Glutamatergic neuron (in vitro differentiated cells): ENCODE measurements around the gene HPRT1. TPM values are rescaled to one million over a fixed set of nuclear protein-coding genes. Genes with fewer than 3 reads are reported as not detected.

Experiments used
- DNase-seq: peaks from one replicate; pipeline ENCODE4 v3.0.0; 2022
- H3K27ac Mint-ChIP-seq: one replicate; pipeline ENCODE4 v1.8.0; 2020; ENCODE audit warnings: mild to moderate bottlenecking, mixed read lengths, inconsistent platforms; ENCODE audit not compliant: unreplicated experiment
- H3K27me3 Mint-ChIP-seq: one replicate; pipeline ENCODE4 v1.8.0; 2020; ENCODE audit warnings: mild to moderate bottlenecking, moderate library complexity, mixed read lengths, inconsistent platforms; ENCODE audit not compliant: unreplicated experiment
- H3K36me3 Mint-ChIP-seq: one replicate; pipeline ENCODE4 v1.8.0; 2020; ENCODE audit warnings: mild to moderate bottlenecking, mixed read lengths, inconsistent platforms; ENCODE audit not compliant: unreplicated experiment
- H3K4me1 Mint-ChIP-seq: one replicate; pipeline ENCODE4 v1.8.0; 2020; ENCODE audit warnings: mild to moderate bottlenecking, low read depth, mixed read lengths, inconsistent platforms; ENCODE audit not compliant: unreplicated experiment
- H3K4me3 Mint-ChIP-seq: one replicate; pipeline ENCODE4 v1.8.0; 2020; ENCODE audit warnings: mild to moderate bottlenecking, mixed read lengths, inconsistent platforms; ENCODE audit not compliant: unreplicated experiment
- H3K9me3 Mint-ChIP-seq: one replicate; pipeline ENCODE4 v1.8.0; 2020; ENCODE audit warnings: mild to moderate bottlenecking, moderate library complexity, mixed read lengths, inconsistent platforms; ENCODE audit not compliant: unreplicated experiment
- total RNA-seq: library from RNA; stranded (reverse); fragmentation: NEBNext Ultra II Directional; extraction: Animal tissue kit (Norgen Biotek cat#: 25700); gene quantifications from one replicate; pipeline ENCODE4 v1.2.1, GENCODE V29; 2021; ENCODE audit not compliant: unreplicated experiment
- TF ChIP-seq, protein P1 (sequence below): fragments of 200-600 bp; sonication (generic); IDR thresholded peaks from one replicate; pipeline ENCODE4 v1.5.0; 2021; ENCODE audit not compliant: partially characterized antibody, unreplicated experiment

HPRT1 gene
- total RNA-seq, 1 donor from 2014 or later = 12.1 TPM

DNA sequence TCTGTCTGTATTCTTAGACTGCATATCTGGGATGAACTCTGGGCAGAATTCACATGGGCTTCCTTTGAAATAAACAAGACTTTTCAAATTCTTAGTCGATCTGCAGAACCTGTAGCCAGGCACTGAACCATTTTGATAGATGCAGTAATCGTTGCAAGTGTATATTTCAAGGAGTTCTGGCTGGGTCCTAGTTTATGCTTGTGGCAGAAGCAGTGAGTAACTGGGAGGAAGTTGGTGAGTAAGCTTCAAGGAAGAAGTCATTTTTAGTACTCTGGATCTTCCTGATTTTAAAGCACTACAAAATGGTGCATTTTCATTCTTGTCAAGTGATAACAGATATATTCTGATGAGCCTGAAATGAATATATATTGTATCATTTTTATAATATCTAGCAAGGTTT lies 9.5 kb downstream of the HPRT1 start:
- no peak for DNase-seq
- Mint-ChIP-seq H3K27me3 (no peaks in the 10 kb centered on the region), H3K27ac (no peak overlapping the region), H3K36me3 (no peaks in the 10 kb centered on the region), H3K4me1 (no peaks in the 10 kb centered on the region), H3K4me3 (no peak overlapping the region), H3K9me3 (no peaks in the 10 kb centered on the region)
- TF ChIP-seq, protein P1, sequence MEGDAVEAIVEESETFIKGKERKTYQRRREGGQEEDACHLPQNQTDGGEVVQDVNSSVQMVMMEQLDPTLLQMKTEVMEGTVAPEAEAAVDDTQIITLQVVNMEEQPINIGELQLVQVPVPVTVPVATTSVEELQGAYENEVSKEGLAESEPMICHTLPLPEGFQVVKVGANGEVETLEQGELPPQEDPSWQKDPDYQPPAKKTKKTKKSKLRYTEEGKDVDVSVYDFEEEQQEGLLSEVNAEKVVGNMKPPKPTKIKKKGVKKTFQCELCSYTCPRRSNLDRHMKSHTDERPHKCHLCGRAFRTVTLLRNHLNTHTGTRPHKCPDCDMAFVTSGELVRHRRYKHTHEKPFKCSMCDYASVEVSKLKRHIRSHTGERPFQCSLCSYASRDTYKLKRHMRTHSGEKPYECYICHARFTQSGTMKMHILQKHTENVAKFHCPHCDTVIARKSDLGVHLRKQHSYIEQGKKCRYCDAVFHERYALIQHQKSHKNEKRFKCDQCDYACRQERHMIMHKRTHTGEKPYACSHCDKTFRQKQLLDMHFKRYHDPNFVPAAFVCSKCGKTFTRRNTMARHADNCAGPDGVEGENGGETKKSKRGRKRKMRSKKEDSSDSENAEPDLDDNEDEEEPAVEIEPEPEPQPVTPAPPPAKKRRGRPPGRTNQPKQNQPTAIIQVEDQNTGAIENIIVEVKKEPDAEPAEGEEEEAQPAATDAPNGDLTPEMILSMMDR = no peak

DNA sequence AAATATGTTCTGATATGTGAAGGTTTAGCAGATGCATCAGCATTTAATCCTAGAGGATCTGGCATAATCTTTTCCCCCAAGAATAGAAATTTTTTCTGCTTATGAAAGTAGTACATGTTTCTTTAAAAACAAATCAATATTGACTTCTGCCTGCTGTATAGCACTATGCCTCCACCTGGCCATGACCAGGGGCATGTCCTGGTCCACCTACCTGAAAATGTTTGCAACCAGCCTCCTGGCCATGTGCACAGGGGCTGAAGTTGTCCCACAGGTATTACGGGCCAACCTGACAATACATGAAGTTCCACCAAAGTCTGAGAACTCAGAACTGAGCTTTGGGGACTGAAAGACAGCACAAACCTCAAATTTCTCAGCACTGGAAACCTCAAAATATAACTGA lies 10.0 kb downstream of the HPRT1 start:
- TF ChIP-seq, protein P1 = no peak
- DNase-seq = no peak
- H3K4me1 Mint-ChIP-seq = no peaks in the 10 kb centered on the region
- no peaks in the 10 kb centered on the region for H3K36me3 Mint-ChIP-seq
- H3K27me3 Mint-ChIP-seq = no peaks in the 10 kb centered on the region
- H3K4me3 Mint-ChIP-seq = no peak overlapping the region
- H3K9me3 Mint-ChIP-seq = no peaks in the 10 kb centered on the region
- no peak overlapping the region for H3K27ac Mint-ChIP-seq

DNA sequence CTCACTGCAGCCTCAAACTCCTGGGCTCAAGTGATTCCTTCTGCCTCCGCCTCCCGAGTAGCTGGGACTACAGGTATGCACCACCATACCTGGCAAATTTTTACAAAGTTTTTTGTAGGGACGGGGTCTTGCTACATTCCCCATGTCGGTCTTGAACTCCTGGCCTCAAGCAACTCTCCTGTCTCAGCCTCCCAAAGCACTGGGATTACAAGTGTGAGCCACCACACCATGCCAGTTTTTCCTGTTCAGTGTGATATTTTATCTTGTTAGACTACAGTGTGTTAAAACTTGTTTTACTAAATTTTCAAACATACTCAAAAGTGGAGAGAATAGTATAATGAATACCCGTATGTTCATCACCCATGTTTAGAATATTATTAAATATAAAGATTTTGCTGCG lies 12.1 kb downstream of the HPRT1 start:
- TF ChIP-seq, protein P1 = no peak
- no peak for DNase-seq
- H3K4me3 Mint-ChIP-seq = no peak overlapping the region
- no peaks in the 10 kb centered on the region for H3K4me1 Mint-ChIP-seq
- no peaks in the 10 kb centered on the region for H3K9me3 Mint-ChIP-seq
- no peaks in the 10 kb centered on the region for H3K27me3 Mint-ChIP-seq
- no peaks in the 10 kb centered on the region for H3K36me3 Mint-ChIP-seq
- no peak overlapping the region for H3K27ac Mint-ChIP-seq

DNA sequence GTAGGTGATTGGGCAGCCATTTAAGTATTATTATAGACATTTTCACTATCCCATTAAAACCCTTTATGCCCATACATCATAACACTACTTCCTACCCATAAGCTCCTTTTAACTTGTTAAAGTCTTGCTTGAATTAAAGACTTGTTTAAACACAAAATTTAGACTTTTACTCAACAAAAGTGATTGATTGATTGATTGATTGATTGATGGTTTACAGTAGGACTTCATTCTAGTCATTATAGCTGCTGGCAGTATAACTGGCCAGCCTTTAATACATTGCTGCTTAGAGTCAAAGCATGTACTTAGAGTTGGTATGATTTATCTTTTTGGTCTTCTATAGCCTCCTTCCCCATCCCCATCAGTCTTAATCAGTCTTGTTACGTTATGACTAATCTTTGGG lies 16.3 kb downstream of the HPRT1 start:
- Mint-ChIP-seq H3K36me3 (no peaks in the 10 kb centered on the region), H3K4me1 (no peaks in the 10 kb centered on the region), H3K27me3 (no peaks in the 10 kb centered on the region), H3K4me3 (no peak overlapping the region), H3K27ac (no peak overlapping the region), H3K9me3 (no peaks in the 10 kb centered on the region)
- TF ChIP-seq, protein P1 = no peak
- DNase-seq = no peak

DNA sequence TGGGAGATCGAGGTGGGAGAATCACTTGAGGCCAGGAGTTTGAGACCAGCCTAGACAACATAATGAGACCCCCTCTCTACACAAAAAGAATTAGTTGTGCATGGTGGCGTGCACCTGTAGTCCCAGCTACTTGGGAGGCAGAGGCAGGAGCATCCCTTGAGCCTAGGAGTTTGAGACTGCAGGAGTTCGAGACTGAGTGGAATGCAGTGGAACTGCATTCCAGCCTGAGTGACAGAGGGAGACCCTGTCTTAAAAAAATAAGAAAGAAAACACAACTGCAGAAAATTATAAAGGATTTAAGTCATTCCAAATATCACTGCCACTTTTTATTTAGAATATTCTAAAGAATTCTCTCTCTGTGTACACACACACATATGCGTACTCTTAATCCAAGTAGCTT lies 18.4 kb downstream of the HPRT1 start:
- Mint-ChIP-seq H3K27ac (no peak overlapping the region), H3K9me3 (no peaks in the 10 kb centered on the region), H3K4me3 (no peak overlapping the region), H3K4me1 (no peaks in the 10 kb centered on the region), H3K27me3 (no peaks in the 10 kb centered on the region), H3K36me3 (no peaks in the 10 kb centered on the region)
- no peak for DNase-seq
- TF ChIP-seq, protein P1 = no peak
